Activated CD4-positive, alpha-beta T cell treated with anti-CD3 and anti-CD28 coated beads, Interleukin-2, amount 50 U/mL, for 48 hours (primary cell): Measurements from ENCODE around the gene ADAMTS20.

Experiments used
- DNase-seq, 2 experiments: peaks; one replicate each; pipeline ENCODE4 v3.0.0-alpha.2; 2020

Gene ADAMTS20

GRCh38 chr12:43482311-43483085 lies 69.5 kb downstream of the ADAMTS20 start:
- no peak for DNase-seq

GRCh38 chr12:43480591-43480990 lies 71.4 kb downstream of the ADAMTS20 start:
- DNase-seq: no peak

- no peak for DNase-seq
Measured at GRCh38 chr12:43462741-43463140, 89.3 kb downstream of the ADAMTS20 start.

- DNase-seq: no peak
Measured at GRCh38 chr12:43462080-43462479, 89.9 kb downstream of the ADAMTS20 start.

- no peak for DNase-seq
Measured at GRCh38 chr12:43459285-43459684, 92.7 kb downstream of the ADAMTS20 start.

- no peak for DNase-seq
Measured at GRCh38 chr12:43453761-43454160, 98.2 kb downstream of the ADAMTS20 start.

- peak; percentile 59 to 70 for DNase-seq
Measured at GRCh38 chr12:43444940-43445564, 107.0 kb downstream of the ADAMTS20 start.

GRCh38 chr12:43436597-43436996 lies 115.4 kb downstream of the ADAMTS20 start:
- DNase-seq: no peak

- DNase-seq: no peak
Measured at GRCh38 chr12:43434614-43435013, 117.4 kb downstream of the ADAMTS20 start.

GRCh38 chr12:43428088-43428600 lies 123.9 kb downstream of the ADAMTS20 start:
- DNase-seq: no peak

GRCh38 chr12:43425361-43425760 lies 126.6 kb downstream of the ADAMTS20 start:
- no peak for DNase-seq

GRCh38 chr12:43416981-43417380 lies 135.0 kb downstream of the ADAMTS20 start:
- DNase-seq: no peak

GRCh38 chr12:43407816-43408645 lies 144.0 kb downstream of the ADAMTS20 start:
- DNase-seq: no peak

GRCh38 chr12:43406801-43407200 lies 145.2 kb downstream of the ADAMTS20 start:
- no peak for DNase-seq

GRCh38 chr12:43402436-43402835 lies 149.6 kb downstream of the ADAMTS20 start:
- DNase-seq: no peak

- DNase-seq: no peak
Measured at GRCh38 chr12:43401096-43401495, 150.9 kb downstream of the ADAMTS20 start.

- DNase-seq: no peak
Measured at GRCh38 chr12:43396671-43397070, 155.3 kb downstream of the ADAMTS20 start.

- DNase-seq: no peak
Measured at GRCh38 chr12:43392116-43392515, 159.9 kb downstream of the ADAMTS20 start.

- DNase-seq: no peak
Measured at GRCh38 chr12:43381879-43382278, 170.1 kb downstream of the ADAMTS20 start.

GRCh38 chr12:43378448-43378847 lies 173.6 kb downstream of the ADAMTS20 start:
- DNase-seq: no peak

- no peak for DNase-seq
Measured at GRCh38 chr12:43370263-43370662, 181.7 kb downstream of the ADAMTS20 start.

- no peak for DNase-seq
Measured at GRCh38 chr12:43362910-43363694, 188.9 kb downstream of the ADAMTS20 start.
